Stimulated activated CD8-positive, alpha-beta memory T cell treated with anti-CD3 and anti-CD28 coated beads, Interleukin-7, amount 100 ng/mL, for 24 hours (primary cell): ENCODE measurements around the gene AK4.
"Not testable (repeated sequence)": the region's sequence is repeated elsewhere in the genome, so short reads cannot be mapped to it uniquely, and the experiment has no call there.

ENCODE experiments used
- DNase-seq: peaks from one replicate; pipeline ENCODE4 v3.0.0-alpha.2; 2020; ENCODE audit warnings: low read depth

AK4 gene

DNA sequence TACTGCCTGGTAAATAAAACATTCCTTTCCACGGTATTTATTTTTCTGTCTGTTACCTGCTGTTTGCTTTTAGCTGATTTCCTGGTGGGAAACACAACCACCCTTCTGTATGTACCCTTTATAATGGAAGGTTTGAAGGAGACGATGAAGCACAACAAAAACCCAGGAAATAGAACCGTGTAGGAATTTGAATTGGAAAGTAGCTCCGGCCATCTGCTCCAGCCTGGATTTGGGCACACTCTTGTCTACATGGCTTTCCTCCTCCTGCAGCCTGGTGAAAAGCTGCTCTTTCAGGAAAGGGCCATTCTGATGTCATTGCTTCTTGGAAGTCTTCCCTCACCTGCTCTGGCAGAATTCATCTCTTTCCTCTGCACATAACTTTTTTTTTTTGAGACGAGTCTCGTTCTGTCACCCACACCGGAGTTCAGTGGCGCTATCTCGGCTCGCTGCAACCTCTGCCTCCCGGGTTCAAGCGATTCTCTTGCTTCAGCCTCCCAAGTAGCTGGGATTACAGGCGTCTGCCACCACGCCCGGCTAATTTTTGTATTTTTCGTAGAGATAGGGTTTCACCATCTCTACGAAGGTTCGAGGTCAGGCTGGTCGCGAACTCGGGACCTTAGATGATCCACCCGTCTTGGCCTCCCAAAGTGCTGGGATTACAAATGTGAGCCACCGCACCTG, 2.7 kb downstream of the AK4 start:
- DNase-seq, result no peak

GRCh38 chr1:65151641-65152040, 3.6 kb downstream of the AK4 start:
- no peak for DNase-seq

GRCh38 chr1:65153635-65154034, 5.6 kb downstream of the AK4 start:
- DNase-seq, result no peak

DNA sequence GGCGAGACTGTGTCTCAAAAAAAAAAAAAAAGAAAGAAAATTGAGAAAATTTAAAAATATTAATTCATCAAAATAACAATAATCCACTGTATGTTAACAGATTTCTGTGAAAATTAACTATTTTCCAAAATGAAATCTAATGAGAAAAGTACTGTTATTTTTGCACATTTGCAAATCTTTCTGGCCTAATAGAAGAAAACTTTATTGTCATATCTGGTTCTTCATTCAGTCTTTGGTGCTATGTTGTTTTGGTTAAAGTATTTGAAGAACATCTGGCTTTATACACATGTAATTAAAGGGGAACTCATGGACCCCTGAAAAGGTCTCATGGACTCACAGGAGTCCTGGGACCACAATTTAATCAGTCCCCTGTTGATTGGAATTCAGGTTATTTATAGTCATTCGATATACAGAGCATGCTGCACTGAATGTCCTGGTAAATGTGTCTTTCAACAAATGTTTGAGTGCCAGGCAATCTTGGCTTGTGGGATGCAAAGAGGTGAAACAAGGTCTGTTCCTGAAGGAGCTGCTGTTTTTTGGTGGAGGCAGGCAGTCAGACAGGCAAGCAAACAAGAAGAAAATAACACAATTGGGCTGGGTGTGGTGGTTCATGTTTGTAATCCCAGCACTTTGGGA, 9.0 kb downstream of the AK4 start:
- no peak for DNase-seq

DNA sequence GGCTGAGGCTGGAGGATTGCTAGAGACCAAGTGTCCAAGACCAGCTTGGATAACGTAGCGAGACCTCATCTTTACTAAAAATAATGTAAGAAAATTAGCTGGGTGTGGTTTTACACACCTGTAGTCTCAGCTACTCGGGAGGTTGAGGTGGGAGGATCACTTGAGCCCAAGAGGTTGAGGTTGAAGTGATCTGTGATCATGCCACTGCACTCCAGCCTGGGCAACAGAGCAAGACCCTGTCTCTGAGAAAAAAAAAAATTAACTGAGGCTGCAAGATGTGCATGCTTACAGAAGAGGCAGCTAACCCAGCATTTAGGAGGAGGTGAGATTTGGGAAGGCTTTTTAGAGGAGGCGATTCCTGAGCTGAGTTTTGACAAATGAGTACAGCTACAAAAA, 9.5 kb downstream of the AK4 start:
- DNase-seq, result no peak

- DNase-seq, result not testable (repeated sequence)
Observed at GRCh38 chr1:65159291-65159688, 11.3 kb downstream of the AK4 start.

DNA sequence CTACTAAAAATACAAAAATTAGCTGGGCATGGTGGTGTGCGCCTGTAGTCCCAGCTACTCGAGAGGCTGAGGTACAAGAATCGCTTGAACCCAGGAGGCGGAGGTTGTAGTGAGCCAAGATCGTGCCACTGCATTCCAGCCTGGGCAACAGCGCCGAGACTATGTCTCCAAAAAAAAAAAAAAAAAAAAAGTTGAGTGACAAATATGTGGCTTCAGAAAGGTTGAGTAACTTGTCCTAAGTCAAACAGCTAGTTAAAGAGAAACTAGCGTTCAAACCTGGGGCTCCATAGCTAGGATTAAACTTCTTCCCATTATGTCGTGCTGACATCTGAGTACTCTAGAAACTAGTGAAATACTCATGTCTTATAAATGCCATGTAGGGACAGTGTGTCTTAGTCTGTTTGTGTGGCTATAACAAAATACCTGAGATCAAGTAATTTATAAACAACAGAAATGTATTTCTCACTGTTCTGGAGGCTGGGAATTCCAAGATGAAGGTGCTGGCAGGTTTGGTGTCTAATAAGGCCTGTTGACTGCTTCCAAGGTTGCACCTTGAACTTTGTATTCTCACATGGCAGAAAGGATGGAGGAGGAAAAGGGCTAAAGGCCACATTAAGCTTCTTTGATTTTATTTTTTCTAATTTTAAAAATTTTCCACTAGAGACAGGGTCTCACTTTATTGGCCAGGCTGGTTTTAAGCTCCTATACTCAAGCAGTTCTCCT, 12.0 kb downstream of the AK4 start:
- no peak for DNase-seq

DNA sequence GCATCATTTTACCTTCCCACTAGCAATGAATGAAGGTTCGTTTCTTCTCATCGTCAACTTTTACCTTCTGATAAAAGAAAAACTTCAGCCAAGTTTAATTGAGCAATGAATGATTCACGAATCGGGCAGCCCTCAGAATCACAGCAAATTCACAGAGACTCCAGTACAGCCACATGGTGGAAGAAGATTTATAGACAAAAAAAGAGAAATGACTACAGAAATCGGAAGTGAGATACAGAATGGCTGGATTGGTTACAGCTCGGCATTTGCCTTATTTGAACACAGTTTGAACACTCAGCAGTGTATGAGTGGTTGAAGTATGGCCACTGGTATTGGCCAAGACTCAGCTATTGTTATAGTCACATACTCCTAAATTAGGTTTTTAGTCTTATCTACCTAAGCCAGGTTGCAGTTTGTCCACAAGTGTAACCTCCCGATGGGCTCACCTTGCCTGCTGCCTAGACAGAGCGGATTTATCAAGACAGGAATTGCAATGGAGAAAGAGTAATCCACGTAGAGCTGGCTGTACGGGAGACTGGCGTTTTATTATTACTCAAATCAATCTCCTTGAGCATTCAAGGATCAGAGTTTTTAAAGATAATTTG, 15.3 kb downstream of the AK4 start:
- DNase-seq, result no peak

DNA sequence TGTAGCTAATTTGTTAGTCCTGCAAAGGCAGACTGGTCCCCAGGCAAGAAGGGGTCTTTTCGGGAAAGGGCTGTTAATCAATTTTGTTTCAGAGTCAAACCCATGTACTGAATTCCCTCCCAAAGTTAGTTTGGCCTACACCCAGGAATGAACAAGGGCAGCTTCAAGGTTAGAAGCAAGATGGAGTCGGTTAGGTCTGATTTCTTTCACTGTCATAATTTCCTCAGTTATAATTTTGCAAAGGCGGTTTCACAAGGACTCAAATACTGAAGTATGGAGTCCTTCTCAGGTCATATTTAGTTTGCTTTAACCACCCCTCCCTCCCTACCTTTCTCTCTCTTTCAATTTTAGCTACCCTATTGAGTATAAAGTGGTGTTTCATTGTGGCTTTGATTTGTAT, 16.1 kb downstream of the AK4 start:
- not testable (repeated sequence) for DNase-seq

DNA sequence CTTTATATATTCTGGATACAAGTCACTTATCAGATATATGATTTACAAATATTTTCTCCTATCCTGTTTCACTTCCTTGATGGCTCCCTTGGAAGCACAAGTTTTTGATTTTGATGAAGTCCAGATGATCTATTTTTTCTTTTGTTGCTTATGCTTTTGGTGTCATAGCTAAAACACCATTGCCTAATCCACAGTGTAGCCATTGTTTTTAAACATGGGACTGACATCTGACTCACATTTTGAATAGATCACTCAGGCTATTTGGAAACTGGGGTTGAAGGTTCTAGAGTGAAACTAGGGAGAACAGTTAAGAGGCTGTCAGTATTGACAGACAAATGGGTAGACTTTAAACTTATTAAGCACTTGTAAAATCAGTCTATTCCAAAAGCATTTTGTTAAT, 16.6 kb downstream of the AK4 start:
- DNase-seq, result no peak

DNA sequence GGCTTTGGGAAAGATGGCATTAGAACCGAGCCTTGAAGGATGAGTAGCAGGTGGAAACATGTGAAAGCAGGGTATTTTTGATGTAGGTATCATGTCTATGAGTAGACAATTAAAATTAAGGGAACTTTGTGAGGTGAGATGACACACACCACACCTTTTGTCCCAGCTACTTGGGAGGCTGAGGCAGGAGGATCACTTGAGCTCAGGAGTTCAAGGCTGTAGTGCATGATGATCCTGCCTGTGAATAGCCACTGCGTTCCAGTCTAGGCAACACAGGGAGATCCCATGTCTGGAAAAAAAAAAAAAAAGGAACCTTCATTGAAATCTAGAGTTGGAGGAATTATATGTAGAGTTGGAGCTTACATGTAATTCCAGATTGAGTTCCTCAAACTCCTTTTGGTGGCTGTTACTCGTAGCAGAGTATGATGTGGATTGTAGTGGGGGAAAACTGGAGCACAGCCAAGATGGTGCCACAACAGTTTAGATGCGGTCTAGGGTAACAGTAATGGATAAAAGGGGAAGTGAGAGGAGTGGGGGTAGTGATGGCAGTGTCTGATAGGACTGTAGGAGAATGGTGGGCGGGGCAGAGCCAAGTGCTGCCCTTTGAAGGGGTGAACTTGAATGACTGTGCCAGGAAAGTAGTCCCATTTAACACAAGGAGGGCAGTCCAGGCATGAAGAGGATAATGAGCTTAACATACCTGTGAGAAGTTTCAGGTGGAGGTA, 17.4 kb downstream of the AK4 start:
- no peak for DNase-seq

DNA sequence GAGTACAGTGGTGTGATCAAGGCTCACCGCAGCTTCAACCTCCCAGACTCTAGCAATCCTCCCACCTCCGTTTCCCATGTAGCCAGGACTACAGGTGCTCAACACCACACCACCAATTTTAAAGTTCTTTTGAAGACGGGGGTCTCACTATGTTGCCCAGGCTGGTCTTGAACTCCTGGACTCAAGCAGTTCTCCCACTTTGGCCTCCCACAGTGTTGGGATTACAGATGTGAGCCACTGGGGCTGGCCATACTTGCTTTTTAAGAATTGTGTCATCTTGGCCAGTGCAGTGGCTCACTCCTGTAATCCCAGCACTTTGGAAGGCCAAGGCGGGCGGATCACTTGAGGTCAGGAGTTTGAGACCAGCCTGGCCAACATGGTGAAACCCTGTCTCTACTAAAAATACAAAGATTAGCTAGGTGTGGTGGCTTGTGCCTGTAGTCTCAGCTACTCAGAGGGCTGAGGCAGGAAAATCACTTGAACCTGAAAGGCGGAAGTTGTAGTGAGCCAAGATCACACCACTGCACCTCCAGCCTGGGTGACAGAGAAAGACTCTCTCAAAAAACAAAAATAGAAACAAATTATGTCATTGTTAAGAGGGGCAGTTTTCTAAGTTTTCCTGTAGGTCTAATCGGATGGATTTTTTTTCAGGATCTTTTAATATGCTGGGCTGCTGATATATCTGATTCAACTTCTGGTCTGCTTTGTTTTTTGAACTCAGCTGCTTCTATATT, 18.7 kb downstream of the AK4 start:
- no peak for DNase-seq

DNA sequence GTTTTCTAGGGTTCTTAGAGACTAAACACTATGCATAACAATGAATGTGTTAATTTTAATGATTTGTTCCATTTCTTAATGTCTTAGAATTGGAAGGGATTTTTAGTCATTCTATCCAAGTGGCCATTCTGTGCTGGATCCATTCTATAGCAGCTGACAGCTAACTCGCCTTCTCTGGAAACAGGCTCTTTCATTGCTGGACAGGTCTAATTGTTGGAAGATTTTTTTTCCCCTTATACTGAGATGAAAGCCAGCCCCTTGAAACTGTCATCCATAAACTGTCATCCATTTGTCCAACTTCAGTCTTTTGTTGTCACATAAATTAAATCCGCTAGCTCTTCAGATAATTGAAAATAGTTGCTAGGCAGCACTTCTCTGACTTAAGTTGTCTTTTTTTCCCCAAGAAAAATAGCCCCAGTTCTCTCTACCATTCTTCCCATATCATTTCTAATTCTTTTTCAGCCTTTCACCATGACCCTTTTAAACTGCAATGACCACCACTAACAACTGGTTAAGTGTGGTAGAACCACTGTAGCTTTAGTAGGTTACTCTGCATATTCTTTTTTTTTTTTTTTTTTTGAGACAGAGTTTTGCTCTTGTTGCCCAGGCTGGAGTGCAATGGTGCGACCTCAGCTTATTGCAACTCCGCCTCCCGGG, 19.7 kb downstream of the AK4 start:
- DNase-seq, result no peak

GRCh38 chr1:65168867-65169266, 20.9 kb downstream of the AK4 start:
- DNase-seq, result no peak

DNA sequence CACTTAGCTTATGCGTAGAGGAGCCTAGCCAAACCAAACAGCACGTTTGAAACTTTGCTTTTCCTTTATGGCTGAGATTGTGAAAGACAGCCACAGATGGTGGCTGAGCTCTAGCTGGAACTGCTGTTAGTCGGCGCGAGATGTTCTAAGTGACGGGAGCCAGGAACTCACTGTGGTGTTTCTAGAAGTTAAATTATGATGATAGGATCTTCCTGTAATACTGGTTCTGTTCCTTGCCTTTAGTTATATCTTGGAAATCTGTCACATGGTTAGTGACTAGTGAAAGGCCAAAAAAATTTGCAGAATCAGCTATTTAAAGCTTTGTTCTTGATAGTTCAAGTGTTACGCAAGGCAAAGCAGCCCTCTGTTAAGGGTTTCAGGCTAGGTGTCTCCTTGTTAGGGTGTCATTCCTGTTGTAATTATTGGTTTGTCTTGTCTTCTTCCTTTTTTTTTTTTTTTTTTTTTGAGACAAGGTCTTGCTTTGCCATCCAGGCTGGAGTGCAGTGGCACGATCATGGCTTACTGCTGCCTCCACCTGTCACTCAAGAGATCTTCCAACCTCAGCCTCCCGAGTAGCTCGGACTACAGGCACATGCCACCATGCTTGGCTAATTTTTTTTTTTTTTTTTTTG, 22.6 kb downstream of the AK4 start:
- no peak for DNase-seq

DNA sequence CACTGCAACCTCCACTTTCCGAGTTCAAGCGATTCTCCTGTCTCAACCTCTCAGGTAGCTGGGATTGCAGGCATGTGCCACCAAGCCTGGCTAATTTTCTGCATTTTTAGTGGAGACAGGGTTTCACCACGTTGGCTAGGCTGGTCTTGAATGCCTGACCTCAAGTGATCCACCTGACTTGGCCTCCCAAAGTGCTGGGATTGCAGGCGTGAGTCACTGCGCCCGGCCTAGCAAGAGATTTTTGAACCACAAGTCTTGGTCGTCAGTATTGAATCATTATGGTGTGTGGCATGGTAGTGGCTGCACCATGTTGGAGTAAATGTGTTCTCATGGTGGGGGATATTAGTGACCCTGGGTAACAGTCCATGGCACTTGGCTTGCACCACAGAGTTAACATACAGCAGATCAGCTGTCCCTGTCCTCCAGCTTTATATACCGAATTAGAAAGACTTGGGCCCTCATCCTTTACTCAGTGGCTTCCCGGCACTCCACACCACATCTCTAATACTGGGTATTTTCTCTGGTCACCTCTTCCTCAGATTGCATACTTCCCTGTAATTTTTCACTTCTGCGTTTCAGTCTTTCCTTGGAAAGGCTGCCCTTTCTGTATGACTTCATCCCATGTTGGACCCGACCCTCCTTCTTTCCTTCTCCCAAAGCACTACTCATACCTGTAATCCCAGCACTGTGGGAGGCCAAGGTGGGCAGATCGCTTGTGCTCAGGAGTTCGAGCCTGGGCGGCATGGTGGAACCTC, 25.1 kb downstream of the AK4 start:
- DNase-seq, result no peak

GRCh38 chr1:65174585-65174984, 26.6 kb downstream of the AK4 start:
- DNase-seq, result no peak

DNA sequence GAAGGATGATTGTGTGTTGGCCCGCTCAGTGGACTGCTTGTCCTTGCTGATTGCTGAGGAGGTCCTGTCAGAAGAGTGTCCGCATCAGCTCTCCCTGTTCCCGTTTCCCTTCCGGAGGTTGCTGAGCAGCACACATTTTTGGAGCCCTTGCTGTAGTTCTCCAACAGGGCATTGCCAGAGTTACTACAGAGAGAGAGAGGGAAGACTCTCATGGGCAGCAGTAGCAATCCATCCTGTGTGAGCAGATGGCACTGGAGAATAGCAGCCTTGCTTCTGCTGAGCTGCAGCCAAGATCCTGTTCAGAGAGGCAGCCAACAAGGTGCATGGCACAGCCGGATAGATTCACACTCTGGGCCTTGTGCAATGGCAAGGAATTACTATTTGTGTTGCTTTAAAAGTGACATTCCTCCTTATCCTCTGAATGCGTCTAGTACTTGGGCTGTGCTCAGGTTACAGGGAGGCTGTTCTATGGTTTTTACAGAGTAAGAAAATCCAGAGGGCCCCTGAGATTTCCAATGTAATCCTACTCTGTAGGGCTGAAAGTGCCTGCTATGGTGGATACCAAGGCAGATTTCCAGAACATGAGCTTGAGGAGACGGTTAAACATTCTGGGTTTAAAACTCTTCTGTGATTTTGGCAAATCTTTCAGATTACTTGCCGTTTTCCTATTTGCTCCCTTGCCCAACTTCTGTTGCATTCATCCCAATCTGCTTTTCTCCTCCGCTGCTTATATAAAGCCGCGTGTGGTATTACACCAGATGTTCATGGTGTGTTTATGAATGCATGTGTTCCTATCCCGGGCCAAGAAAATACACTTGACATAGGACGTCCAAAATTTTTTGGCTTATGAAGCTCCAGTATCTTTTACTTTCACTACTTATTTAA, 27.4 kb downstream of the AK4 start:
- no peak for DNase-seq

GRCh38 chr1:65176056-65176450, 28.1 kb downstream of the AK4 start:
- no peak for DNase-seq
